GM12892 (cell line): ENCODE data around the gene GPS1.

ENCODE experiments used
- POLR2A ChIP-seq: IDR thresholded peaks from 2 replicates; pipeline ENCODE4 v1.6.1; 2011; ENCODE audit warnings: low read depth, low read length, control low read depth
- POLR2AphosphoS5 ChIP-seq: IDR thresholded peaks from 2 replicates; pipeline ENCODE4 v1.6.1; 2011; ENCODE audit warnings: low read depth, low read length, control low read depth
- TAF1 ChIP-seq: IDR thresholded peaks from 2 replicates; pipeline ENCODE4 v1.6.1; 2011; ENCODE audit warnings: low read depth, mild to moderate bottlenecking, control low read depth, low read length, borderline replicate concordance

DNA sequence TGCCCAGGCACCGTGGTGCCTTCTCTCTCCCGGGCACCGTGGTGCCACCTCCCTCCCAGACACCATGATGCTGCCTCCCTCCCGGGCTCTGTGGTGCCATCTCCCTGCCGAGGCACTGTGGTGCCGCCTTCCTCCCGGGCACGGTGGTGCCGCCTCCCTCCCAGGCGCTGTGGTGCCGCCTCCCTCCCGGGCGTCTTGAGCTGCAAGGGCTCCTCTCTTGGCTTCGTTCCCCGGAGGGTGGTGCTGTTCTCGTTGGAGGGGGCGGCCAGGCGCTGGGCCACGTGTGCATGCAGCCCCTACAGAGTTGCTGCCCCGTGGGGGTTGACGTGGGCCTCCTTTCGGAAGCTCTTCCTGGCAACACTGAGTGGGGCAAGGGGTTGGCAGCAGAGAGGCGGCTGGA is 37.3 kb upstream of the GPS1 start:
- TF ChIP-seq POLR2A (no peak), POLR2AphosphoS5 (no peak), TAF1 (no peak)
